Measurements from ENCODE around the gene ANK2.

The ANK2 gene

GRCh38 chr4:113332701-113333100 lies 283.2 kb downstream of the ANK2 start:
- FAIRE-seq, result no peak

GRCh38 chr4:113335746-113336145 lies 286.3 kb downstream of the ANK2 start:
- FAIRE-seq, result no peak

More at GRCh38 chr4:113332701-113333100, 283.2 kb downstream of the ANK2 start:
- DNase-seq (ENCODE audit: low spot score), result no peak

GRCh38 chr4:113336556-113336955 lies 287.1 kb downstream of the ANK2 start:
- DNase-seq (ENCODE audit: low spot score) (peak; percentile 67), FAIRE-seq (peak; percentile 35)

More at GRCh38 chr4:113335746-113336145, 286.3 kb downstream of the ANK2 start:
- no peak for DNase-seq (ENCODE audit: low spot score)

GRCh38 chr4:113339430-113339813 lies 290.0 kb downstream of the ANK2 start:
- FAIRE-seq, result no peak
- no peak for DNase-seq (ENCODE audit: low spot score)

GRCh38 chr4:113344100-113344499 lies 294.6 kb downstream of the ANK2 start:
- no peak for DNase-seq (ENCODE audit: low spot score)
- no peak for FAIRE-seq

GRCh38 chr4:113347245-113347644 lies 297.8 kb downstream of the ANK2 start:
- DNase-seq (ENCODE audit: low spot score), result no peak
- no peak for FAIRE-seq

GRCh38 chr4:113349430-113349829 lies 300.0 kb downstream of the ANK2 start:
- no peak for DNase-seq (ENCODE audit: low spot score)
- FAIRE-seq, result no peak

- FAIRE-seq (no peak), DNase-seq (ENCODE audit: low spot score) (no peak)
Observed at GRCh38 chr4:113350576-113350975, 301.1 kb downstream of the ANK2 start.

- peak; percentile 96 for DNase-seq (ENCODE audit: low spot score)
- peak; percentile 96 for FAIRE-seq
Observed at GRCh38 chr4:113355550-113356371, 306.3 kb downstream of the ANK2 start.

- DNase-seq (ENCODE audit: low spot score), result no peak
Observed at GRCh38 chr4:113356453-113356852, 307.0 kb downstream of the ANK2 start.

GRCh38 chr4:113358784-113359183 lies 309.3 kb downstream of the ANK2 start:
- FAIRE-seq (no peak), DNase-seq (ENCODE audit: low spot score) (no peak)

More at GRCh38 chr4:113356453-113356852, 307.0 kb downstream of the ANK2 start:
- FAIRE-seq, result no peak

- DNase-seq (ENCODE audit: low spot score) (no peak), FAIRE-seq (no peak)
Observed at GRCh38 chr4:113365377-113365776, 315.9 kb downstream of the ANK2 start.

- FAIRE-seq (no peak), DNase-seq (ENCODE audit: low spot score) (no peak)
Observed at GRCh38 chr4:113368056-113368455, 318.6 kb downstream of the ANK2 start.

GRCh38 chr4:113371111-113371510 lies 321.7 kb downstream of the ANK2 start:
- DNase-seq (ENCODE audit: low spot score), result no peak
- no peak for FAIRE-seq

GRCh38 chr4:113375964-113376666 lies 326.7 kb downstream of the ANK2 start:
- FAIRE-seq (no peak), DNase-seq (ENCODE audit: low spot score) (no peak)

- no peak for FAIRE-seq
- DNase-seq (ENCODE audit: low spot score), result no peak
Observed at GRCh38 chr4:113378836-113379235, 329.4 kb downstream of the ANK2 start.

- FAIRE-seq, result no peak
- no peak for DNase-seq (ENCODE audit: low spot score)
Observed at GRCh38 chr4:113382704-113383103, 333.3 kb downstream of the ANK2 start.

GRCh38 chr4:113383111-113383785 lies 333.8 kb downstream of the ANK2 start:
- no peak for DNase-seq (ENCODE audit: low spot score)
- no peak for FAIRE-seq

- DNase-seq (ENCODE audit: low spot score) (peak; percentile 66), FAIRE-seq (peak; percentile 89)
Observed at GRCh38 chr4:113384600-113384999, 335.1 kb downstream of the ANK2 start.

GRCh38 chr4:113385281-113385899 lies 335.9 kb downstream of the ANK2 start:
- FAIRE-seq (no peak), DNase-seq (ENCODE audit: low spot score) (no peak)

GRCh38 chr4:113389160-113389559 lies 339.7 kb downstream of the ANK2 start:
- DNase-seq (ENCODE audit: low spot score), result no peak
- FAIRE-seq, result no peak

GRCh38 chr4:113390850-113391249 lies 341.4 kb downstream of the ANK2 start:
- DNase-seq (ENCODE audit: low spot score) (no peak), FAIRE-seq (no peak)

Measured in RCC 7860 (cell line).